SK-N-SH treated with all-trans-retinoic acid at 6 μM for 48 hours (cell line): ENCODE data around the gene GOLGA3.

Experiments used
- ARNTL ChIP-seq: fragments of 450-650 bp; formaldehyde crosslinking; IDR thresholded peaks from 2 replicates; pipeline ENCODE4 v1.5.0; 2020; ENCODE audit warnings: low read depth, mild to moderate bottlenecking, moderate library complexity, borderline replicate concordance
- ESRRG ChIP-seq: fragments of 250-450 bp; sonication (Bioruptor Pico); IDR thresholded peaks from 2 replicates; pipeline ENCODE4 v1.6.1; 2021; ENCODE audit warnings: mild to moderate bottlenecking
- PATZ1 ChIP-seq: fragments of 250-450 bp; sonication (Bioruptor Pico); IDR thresholded peaks from 2 replicates; pipeline ENCODE4 v1.8.0; 2020; ENCODE audit warnings: mild to moderate bottlenecking, moderate library complexity, borderline replicate concordance
- PPARA ChIP-seq: fragments of 250-450 bp; sonication (Bioruptor Pico); IDR thresholded peaks from 2 replicates; pipeline ENCODE4 v1.5.0; 2020; ENCODE audit warnings: mild to moderate bottlenecking, borderline replicate concordance
- TCF4 ChIP-seq: fragments of 250-450 bp; sonication (Bioruptor Pico); IDR thresholded peaks from 2 replicates; pipeline ENCODE4 v1.8.0; 2021; ENCODE audit warnings: mild to moderate bottlenecking, moderate library complexity, borderline replicate concordance
- TOX ChIP-seq: fragments of 250-450 bp; sonication (Bioruptor Pico); IDR thresholded peaks from 2 replicates; pipeline ENCODE4 v1.8.0; 2021; ENCODE audit warnings: mild to moderate bottlenecking, moderate library complexity, borderline replicate concordance
- ZNF565 ChIP-seq: fragments of 450-650 bp; formaldehyde crosslinking; conservative IDR thresholded peaks from 2 replicates; pipeline ENCODE4 v1.5.0; 2020; ENCODE audit warnings: low read depth, mild to moderate bottlenecking, moderate library complexity

GRCh38 chr12:132873724-132874123, 45.1 kb upstream of the GOLGA3 start:
- TF ChIP-seq ESRRG (CRISPR knock-in tag) (no peak), TOX (CRISPR knock-in tag) (no peak), ZNF565 (no peak), TCF4 (no peak), PATZ1 (no peak), ARNTL (CRISPR knock-in tag) (no peak), PPARA (CRISPR knock-in tag) (no peak)
